SKM-1 (cell line): ENCODE results near the gene BACH2.
"Not testable (repeated sequence)": the region's sequence is repeated elsewhere in the genome, so short reads cannot be mapped to it uniquely, and the experiment has no call there.

ENCODE experiments used
- DNase-seq: peaks from one replicate; lab custom pipeline; 2025; ENCODE audit not compliant: unreplicated experiment; lab: John Stamatoyannopoulos, UW

Gene BACH2

GRCh38 chr6:90186637-90187371 is 109.8 kb downstream of the BACH2 start:
- DNase-seq, result no peak

GRCh38 chr6:90186026-90186425 is 110.6 kb downstream of the BACH2 start:
- DNase-seq, result no peak

- no peak for DNase-seq
Observed at GRCh38 chr6:90184334-90185298, 112.0 kb downstream of the BACH2 start.

- DNase-seq, result no peak
Observed at GRCh38 chr6:90183587-90184333, 112.9 kb downstream of the BACH2 start.

GRCh38 chr6:90180526-90180925 is 116.1 kb downstream of the BACH2 start:
- no peak for DNase-seq

- DNase-seq, result no peak
Observed at GRCh38 chr6:90179190-90180169, 117.2 kb downstream of the BACH2 start.

- no peak for DNase-seq
Observed at GRCh38 chr6:90178384-90178855, 118.2 kb downstream of the BACH2 start.

- no peak for DNase-seq
Observed at GRCh38 chr6:90177544-90178383, 118.9 kb downstream of the BACH2 start.

- DNase-seq, result no peak
Observed at GRCh38 chr6:90175627-90176538, 120.8 kb downstream of the BACH2 start.

- DNase-seq, result no peak
Observed at GRCh38 chr6:90173262-90173925, 123.2 kb downstream of the BACH2 start.

GRCh38 chr6:90170601-90171000 is 126.0 kb downstream of the BACH2 start:
- no peak for DNase-seq

GRCh38 chr6:90169374-90169773 is 127.3 kb downstream of the BACH2 start:
- DNase-seq, result no peak

- DNase-seq, result no peak
Observed at GRCh38 chr6:90168693-90169131, 127.9 kb downstream of the BACH2 start.

GRCh38 chr6:90167514-90168379 is 128.9 kb downstream of the BACH2 start:
- no peak for DNase-seq

GRCh38 chr6:90166155-90166924 is 130.3 kb downstream of the BACH2 start:
- not testable (repeated sequence) for DNase-seq
